Activated CD4-positive, alpha-beta T cell treated with anti-CD3 and anti-CD28 coated beads for 1 hour (primary cell): ENCODE results near the gene KRTAP10-3.
"Not testable (repeated sequence)": the region's sequence is repeated elsewhere in the genome, so short reads cannot be mapped to it uniquely, and the experiment has no call there.

ENCODE experiments used
- DNase-seq: peaks from one replicate; pipeline ENCODE4 v3.0.0-alpha.2; 2020

The KRTAP10-3 gene

DNA sequence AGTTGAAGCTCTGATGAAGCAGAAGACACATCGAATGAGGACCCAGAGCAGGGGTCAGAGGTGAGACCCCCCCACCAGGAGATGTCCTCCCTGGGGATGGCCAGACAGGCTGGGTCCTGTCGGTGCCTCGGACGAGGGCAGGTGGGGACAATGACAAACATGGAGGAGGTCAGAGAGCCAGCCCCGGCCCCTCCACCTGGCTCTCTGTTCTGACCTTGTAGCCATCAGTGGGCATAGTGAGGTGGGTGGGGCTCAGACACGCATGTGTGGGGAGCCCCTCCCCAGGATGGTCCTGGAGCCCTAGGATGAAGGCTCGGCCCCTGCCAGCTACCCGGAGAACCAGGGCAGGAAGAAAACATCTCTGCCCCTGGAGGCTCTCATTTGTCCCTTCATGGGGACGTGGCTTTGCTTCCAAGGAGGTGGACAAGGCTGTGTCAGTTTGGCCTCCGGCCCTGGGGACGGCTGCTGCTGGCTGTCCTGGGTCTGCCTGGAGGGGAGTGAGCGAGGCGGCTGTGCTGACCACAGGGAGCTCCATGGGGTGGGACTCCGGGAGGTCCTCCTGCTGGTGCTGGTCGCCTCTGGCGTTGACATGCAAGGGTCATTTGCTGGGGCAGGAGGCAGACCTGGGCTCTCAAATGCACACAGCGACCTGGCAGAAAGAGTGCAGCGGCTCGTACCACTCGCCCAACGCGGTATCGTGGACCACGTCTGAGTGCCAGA is 31.2 kb upstream of the KRTAP10-3 start:
- DNase-seq: no peak

DNA sequence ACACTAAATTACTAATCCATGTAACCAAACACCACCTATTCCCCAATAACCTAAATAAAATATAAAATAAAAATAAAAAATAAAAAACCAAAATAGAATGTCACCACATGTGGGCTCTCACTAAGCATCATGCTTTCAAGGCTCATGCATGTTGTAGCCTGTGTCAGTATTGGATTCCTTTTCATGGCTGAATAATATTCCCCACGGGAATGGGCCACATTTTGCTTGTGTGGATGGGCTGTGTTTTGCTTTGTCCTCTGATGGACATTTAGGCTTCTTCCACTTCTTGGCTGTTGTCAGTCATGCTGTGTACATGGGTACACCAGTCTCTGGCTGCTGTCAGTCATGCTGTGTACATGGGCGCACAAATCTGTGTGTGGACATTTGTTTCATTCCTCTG is 30.5 kb upstream of the KRTAP10-3 start:
- no peak for DNase-seq

- DNase-seq: no peak
Measured at GRCh38 chr21:44585892-44586291, 27.3 kb upstream of the KRTAP10-3 start.

GRCh38 chr21:44583800-44584147 is 25.2 kb upstream of the KRTAP10-3 start:
- no peak for DNase-seq

GRCh38 chr21:44583089-44583799 is 24.6 kb upstream of the KRTAP10-3 start:
- DNase-seq: no peak

GRCh38 chr21:44582055-44582454 is 23.5 kb upstream of the KRTAP10-3 start:
- no peak for DNase-seq

GRCh38 chr21:44581158-44581557 is 22.6 kb upstream of the KRTAP10-3 start:
- DNase-seq: no peak

- DNase-seq: not testable (repeated sequence)
Measured at GRCh38 chr21:44580231-44580821, 21.7 kb upstream of the KRTAP10-3 start, which contains the start of gene KRTAP10-5. TSS of gene KRTAP10-5 (minus strand) at chr21:44580604. CDS start at chr21:44580578, 26 bp downstream.

GRCh38 chr21:44579833-44580144 is 21.2 kb upstream of the KRTAP10-3 start:
- no peak for DNase-seq

- no peak for DNase-seq
Measured at GRCh38 chr21:44579056-44579832, 20.6 kb upstream of the KRTAP10-3 start.

GRCh38 chr21:44578371-44579055 is 19.9 kb upstream of the KRTAP10-3 start:
- DNase-seq: no peak

GRCh38 chr21:44576025-44576420 is 17.4 kb upstream of the KRTAP10-3 start:
- DNase-seq: no peak

DNA sequence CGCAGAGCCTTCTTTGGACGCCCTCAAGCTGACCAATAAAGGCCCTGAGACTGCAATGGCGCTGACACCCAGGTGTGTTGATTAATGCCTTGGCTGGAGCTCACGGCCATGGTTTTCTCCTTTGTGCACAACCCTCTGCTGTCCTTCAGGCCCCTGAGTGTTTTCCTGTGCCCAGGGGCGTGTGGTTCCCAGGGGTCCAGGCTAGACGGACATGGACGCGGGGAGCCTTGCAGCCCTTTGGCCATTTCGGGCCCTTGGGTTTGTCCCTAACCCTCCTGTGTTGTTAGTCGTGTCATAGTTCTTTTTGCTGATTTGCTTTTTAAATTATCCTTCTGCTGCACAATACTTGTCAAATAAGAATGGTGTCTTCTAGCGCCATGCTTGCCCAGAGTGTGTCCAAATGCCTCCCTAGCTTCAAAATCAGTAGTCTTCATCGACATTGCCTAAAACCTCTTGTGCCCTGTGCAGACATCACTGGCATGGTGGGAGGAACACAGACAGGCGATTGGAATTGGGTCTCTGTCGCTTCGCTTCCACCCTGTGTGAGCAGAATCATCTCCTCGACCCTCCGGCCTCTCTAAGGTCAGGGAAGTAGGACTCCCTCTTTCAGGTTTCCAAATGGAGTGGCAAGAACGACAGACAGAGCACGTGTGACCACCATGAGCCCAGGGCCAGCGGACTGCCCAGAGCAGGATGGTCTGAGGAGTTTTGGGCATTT is 16.9 kb upstream of the KRTAP10-3 start:
- DNase-seq: no peak

GRCh38 chr21:44574457-44575306 is 16.1 kb upstream of the KRTAP10-3 start:
- DNase-seq: no peak

- DNase-seq: not testable (repeated sequence)
Measured at GRCh38 chr21:44573630-44574456, 15.2 kb upstream of the KRTAP10-3 start, which contains the start of gene KRTAP10-4. TSS of gene KRTAP10-4 (plus strand) at chr21:44573729. CDS start at chr21:44573759, 30 bp downstream.

DNA sequence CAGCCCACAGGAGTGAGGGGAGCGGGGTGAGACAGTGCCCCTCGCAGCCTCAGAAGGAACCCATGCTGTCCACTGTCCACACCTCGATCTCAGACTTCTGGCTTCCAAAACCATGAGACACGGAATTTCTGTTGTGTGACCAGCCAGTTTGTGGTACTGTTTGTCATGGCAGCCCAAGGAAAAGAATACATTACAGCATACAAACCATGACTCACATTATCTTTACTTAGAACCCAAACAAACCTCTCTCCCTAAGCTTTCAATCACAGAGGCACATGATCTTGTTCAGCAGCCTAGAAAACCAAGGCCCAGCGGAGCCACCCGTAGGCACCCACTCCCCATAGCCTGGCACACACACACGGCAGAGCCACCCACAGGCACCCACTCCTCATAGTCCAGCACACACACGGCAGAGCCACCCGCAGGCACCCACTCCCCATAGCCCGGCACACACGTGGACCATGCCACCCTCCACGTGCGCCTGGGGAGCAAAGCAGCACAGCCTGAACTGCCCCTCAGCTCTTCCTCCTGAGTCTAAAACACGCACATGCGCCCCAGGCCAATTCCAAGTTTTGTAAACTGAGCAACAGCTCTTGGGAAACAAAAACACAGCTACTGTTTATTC is 14.5 kb upstream of the KRTAP10-3 start:
- DNase-seq: no peak

- no peak for DNase-seq
Measured at GRCh38 chr21:44571844-44572782, 13.5 kb upstream of the KRTAP10-3 start.

- DNase-seq: no peak
Measured at GRCh38 chr21:44571296-44571695, 12.7 kb upstream of the KRTAP10-3 start.
